GM20000 (cell line): ENCODE data around the gene SCD5.

ENCODE experiments used
- DNase-seq: peaks from one replicate; pipeline ENCODE4 v3.0.0; 2012; ENCODE audit warnings: low spot score
- TF ChIP-seq, protein P1 (sequence below): IDR thresholded peaks from 2 replicates; pipeline ENCODE4 v1.5.1; 2012; ENCODE audit warnings: mild to moderate bottlenecking, control low read depth; ENCODE audit errors: extremely low read depth, missing control alignments

Gene SCD5

GRCh38 chr4:82741188-82741587, 57.4 kb downstream of the SCD5 start:
- TF ChIP-seq, protein P1, sequence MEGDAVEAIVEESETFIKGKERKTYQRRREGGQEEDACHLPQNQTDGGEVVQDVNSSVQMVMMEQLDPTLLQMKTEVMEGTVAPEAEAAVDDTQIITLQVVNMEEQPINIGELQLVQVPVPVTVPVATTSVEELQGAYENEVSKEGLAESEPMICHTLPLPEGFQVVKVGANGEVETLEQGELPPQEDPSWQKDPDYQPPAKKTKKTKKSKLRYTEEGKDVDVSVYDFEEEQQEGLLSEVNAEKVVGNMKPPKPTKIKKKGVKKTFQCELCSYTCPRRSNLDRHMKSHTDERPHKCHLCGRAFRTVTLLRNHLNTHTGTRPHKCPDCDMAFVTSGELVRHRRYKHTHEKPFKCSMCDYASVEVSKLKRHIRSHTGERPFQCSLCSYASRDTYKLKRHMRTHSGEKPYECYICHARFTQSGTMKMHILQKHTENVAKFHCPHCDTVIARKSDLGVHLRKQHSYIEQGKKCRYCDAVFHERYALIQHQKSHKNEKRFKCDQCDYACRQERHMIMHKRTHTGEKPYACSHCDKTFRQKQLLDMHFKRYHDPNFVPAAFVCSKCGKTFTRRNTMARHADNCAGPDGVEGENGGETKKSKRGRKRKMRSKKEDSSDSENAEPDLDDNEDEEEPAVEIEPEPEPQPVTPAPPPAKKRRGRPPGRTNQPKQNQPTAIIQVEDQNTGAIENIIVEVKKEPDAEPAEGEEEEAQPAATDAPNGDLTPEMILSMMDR, result no peak
- DNase-seq, result no peak

- peak; percentile 67 for DNase-seq
- TF ChIP-seq, protein P1, result peak; percentile 90
Measured at GRCh38 chr4:82739287-82740190, 59.1 kb downstream of the SCD5 start.

DNA sequence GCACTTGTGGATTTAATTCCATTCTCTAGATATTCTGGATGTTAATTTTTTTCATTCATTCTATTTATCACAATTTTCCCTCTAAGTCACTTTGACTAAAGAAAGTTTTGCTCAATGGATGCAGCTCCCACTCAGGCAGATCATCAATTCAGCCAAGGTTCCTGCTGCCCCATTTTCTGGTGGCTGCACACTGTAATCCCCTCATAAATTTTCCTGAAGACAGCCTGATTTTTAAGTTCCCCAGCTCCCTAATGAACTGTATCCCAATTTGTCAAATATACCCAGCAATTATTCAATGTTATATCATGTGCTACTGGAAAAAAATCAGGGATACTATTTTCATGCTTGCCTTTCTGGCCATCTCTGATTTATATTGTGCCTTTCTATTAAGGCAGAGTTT, 61.2 kb downstream of the SCD5 start:
- no peak for DNase-seq
- TF ChIP-seq, protein P1, result no peak

DNA sequence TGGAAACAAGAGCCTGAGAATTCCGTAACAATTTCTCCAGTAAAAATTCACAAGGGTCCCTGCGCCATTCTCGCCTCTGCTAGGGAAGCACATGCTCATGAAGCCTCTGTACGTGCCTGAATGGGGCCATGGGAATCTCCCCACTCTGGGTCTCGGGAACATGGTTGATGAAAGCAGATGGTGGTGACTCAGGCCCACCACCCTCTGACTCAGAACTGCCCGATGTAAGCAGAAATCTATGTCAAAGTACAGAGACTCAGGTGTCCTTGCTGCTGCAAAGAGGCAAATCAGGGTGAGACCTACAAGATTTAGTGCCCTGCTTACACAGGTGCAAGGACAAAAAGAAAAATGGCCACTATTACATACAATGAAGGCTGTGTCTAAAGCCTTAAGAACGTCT, 65.0 kb downstream of the SCD5 start:
- no peak for DNase-seq
- TF ChIP-seq, protein P1, result no peak

DNA sequence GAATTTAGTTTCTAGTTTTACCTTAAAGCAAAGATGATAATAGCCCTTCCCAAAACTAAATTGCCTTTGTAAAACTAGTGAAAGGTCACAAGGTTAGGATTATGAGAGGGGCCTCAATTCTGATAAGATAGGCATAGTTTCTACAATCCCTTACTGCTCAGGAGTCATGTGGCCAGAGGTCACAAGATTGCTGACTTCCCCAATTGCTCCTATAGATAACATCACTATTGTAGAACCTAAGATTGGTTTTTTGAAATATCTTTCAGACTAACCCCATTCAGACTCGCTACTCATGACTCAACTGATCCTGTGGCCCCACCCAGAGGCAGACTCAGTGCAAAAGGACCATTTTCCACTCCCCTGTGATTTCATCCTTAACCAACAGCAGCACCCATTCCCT, 70.3 kb downstream of the SCD5 start:
- TF ChIP-seq, protein P1, result no peak
- DNase-seq, result no peak

DNA sequence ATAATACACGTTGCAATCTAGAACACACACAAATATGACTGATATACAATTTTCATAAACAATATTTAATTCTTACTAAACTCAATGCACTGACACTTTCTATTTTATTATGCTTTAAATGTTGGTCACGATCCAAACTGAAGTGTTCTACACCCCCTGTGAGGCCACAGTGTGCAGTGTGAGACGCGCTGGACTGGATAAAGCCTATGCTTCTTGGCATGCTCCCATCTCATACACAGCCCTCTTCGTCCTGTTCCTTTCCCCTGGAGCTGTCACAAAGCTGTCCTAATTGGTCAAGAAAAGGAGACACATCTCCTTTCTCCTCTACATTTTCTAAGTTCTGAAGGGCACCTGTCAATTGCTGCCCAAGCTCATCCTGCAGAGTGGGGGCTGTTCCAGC, 72.0 kb downstream of the SCD5 start:
- no peak for DNase-seq
- TF ChIP-seq, protein P1, result no peak

DNA sequence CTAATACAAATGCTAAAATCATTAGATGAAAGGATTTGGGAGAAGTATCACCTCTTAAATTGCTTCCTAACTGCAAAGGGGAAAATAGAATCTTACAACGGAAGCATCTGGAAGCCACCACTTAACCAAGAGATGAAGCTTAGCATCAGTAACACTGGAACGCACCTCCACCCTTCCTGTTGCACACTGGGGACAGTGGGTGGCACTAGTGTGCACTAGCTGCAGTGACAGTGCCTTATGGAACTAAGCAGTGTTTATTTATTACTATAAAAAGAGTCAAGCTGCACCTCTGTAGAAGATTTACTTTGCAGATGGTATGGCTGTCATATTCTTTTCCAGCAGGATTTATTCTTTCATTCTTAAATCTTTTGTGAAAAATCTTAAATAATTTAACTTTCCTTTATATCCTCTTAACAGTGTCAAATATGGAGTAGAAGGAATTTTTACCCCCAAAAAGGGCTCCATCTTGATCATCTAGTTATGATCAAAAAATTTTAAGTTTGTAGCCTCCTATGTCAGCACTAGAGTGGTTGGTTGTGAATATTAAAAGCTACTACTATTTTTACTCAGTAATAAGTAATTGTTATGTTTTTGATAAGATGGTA, 76.7 kb downstream of the SCD5 start:
- peak; percentile 36 for DNase-seq
- TF ChIP-seq, protein P1, result peak; percentile 59
